Gastrocnemius medialis (tissue), 4 donors: ENCODE results near the gene LDLRAD3. TPM values are rescaled to one million over a fixed set of nuclear protein-coding genes. Genes with fewer than 3 reads are reported as not detected.

Experiments used
- ATAC-seq, 2 donors: fragments of 150-250 bp; one replicate each; pipeline ENCODE4 v1.9.1; 2016
- DNase-seq, 2 donors: peaks; one replicate each; pipeline ENCODE4 v3.0.0-alpha.2; 2019
- H3K27ac ChIP-seq, 4 donors: fragments of 200-600 bp; sonication (generic); 1 replicate in 1 of 4; 2 replicates in 3 of 4; pipeline ENCODE4 v1.5.1; 2016 to 2018; ENCODE audit warnings: mild to moderate bottlenecking in 2 of 4, moderate library complexity in 1 of 4
- H3K27me3 ChIP-seq, 3 donors: fragments of 200-600 bp; sonication (generic) in 2 of 3; 1 replicate in 1 of 3; 2 replicates in 2 of 3; pipeline versions ENCODE4 v1.5.1 to v1.6.0; 2016 to 2019; ENCODE audit warnings: mild to moderate bottlenecking in 1 of 3, moderate library complexity in 1 of 3
- H3K36me3 ChIP-seq, 2 donors: fragments of 200-600 bp; sonication (generic) in 1 of 2; one replicate each; pipeline ENCODE4 v1.5.1; 2017 to 2018
- H3K4me1 ChIP-seq, 2 donors: fragments of 200-600 bp; sonication (generic) in 1 of 2; one replicate each; pipeline ENCODE4 v1.5.1; 2016 to 2017; ENCODE audit warnings: mild to moderate bottlenecking in 2 of 2
- H3K4me3 ChIP-seq, 4 donors: fragments of 200-600 bp; sonication (generic) in 3 of 4; 1 replicate in 1 of 4; 2 replicates in 3 of 4; pipeline ENCODE4 v1.5.1; 2016 to 2019; ENCODE audit warnings: mild to moderate bottlenecking in 2 of 4
- H3K9me3 ChIP-seq, 3 donors: fragments of 200-600 bp; sonication (generic) in 2 of 3; 1 replicate in 1 of 3; 2 replicates in 2 of 3; pipeline ENCODE4 v1.5.1; 2016 to 2019
- POLR2A ChIP-seq, 2 donors: fragments of 450-650 bp; IDR thresholded peaks; one replicate each; pipeline ENCODE4 v1.6.1; 2017; ENCODE audit warnings: antibody characterized with exemption in 2 of 2, mild to moderate bottlenecking in 2 of 2, moderate library complexity in 2 of 2
- in situ Hi-C, 4 donors: fragments of 200-750 bp; cut with MboI; loops; one replicate each; pipeline versions ENCODE4 v1.15.0 to v1.8.0; 2017; ENCODE audit warnings: low sequenced_read_pairs in 4 of 4
- intact Hi-C: fragments of 100-400 bp; cut with DNase I; formaldehyde crosslinking; loops from one replicate; pipeline ENCODE4 v1.15.1; 2023; ENCODE audit warnings: low total_unique reads
- total RNA-seq, 4 donors: library from RNA; depleted of rRNA; stranded (reverse); fragments of >200 nt; gene quantifications; one replicate each; pipeline versions ENCODE4 v1.1.0 to v1.2.3, GENCODE V29; 2016
- TF ChIP-seq, protein P1 (sequence below), 5 experiments: fragments of 450-650 bp in 3 of 5; fragments of 200-600 bp in 2 of 5; sonication (generic) in 2 of 5; IDR thresholded peaks in 4 of 5; conservative IDR thresholded peaks in 1 of 5; 1 replicate in 4 of 5; 2 replicates in 1 of 5; pipeline ENCODE4 v1.5.1; 2016 to 2019; ENCODE audit warnings: antibody characterized with exemption in 5 of 5, mild to moderate bottlenecking in 3 of 5, moderate library complexity in 3 of 5

Gene LDLRAD3
- total RNA-seq, 4 donors from 2014 or later = 6.1 to 12.8 (median 11.8) TPM

DNA sequence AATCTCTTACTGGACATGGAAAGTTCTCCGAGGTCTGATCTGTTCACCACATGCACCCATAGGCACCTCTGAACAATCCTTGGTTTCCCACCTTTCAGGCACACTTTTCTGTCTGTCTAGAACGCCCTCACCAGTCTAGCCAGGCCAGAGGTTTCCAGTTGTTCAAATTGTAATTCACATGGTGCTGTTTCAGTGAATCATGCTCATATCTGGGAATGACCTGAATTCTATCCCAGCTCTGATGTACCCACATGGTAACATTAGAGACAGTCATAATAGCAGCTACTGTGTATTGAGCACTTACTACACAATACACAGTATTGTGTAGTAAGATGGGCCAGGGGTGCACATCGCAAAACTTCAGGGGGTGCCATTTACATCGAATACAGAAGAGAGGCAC lies 207.1 kb downstream of the LDLRAD3 start:
- Histone ChIP-seq H3K36me3 (no peaks in the 10 kb centered on the region), H3K4me3 (no peak overlapping the region), H3K27ac (no peak overlapping the region), H3K27me3 (no peaks in the 10 kb centered on the region), H3K4me1 (peaks cover 5 to 11% of the 10 kb centered on the region in 2 donors), H3K9me3 (no peaks in the 10 kb centered on the region)
- intact Hi-C loops (loop anchor here (10.0 kb wide), 1 partner anchor 114 kb away; no protein-coding TSS in a partner anchor), in situ Hi-C loops (no loop called here)
- no peak for DNase-seq
- ATAC-seq = no peak
- TF ChIP-seq, protein P1, sequence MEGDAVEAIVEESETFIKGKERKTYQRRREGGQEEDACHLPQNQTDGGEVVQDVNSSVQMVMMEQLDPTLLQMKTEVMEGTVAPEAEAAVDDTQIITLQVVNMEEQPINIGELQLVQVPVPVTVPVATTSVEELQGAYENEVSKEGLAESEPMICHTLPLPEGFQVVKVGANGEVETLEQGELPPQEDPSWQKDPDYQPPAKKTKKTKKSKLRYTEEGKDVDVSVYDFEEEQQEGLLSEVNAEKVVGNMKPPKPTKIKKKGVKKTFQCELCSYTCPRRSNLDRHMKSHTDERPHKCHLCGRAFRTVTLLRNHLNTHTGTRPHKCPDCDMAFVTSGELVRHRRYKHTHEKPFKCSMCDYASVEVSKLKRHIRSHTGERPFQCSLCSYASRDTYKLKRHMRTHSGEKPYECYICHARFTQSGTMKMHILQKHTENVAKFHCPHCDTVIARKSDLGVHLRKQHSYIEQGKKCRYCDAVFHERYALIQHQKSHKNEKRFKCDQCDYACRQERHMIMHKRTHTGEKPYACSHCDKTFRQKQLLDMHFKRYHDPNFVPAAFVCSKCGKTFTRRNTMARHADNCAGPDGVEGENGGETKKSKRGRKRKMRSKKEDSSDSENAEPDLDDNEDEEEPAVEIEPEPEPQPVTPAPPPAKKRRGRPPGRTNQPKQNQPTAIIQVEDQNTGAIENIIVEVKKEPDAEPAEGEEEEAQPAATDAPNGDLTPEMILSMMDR (IDR thresholded peaks at IDR 0.05 in 4 of 5, conservative IDR thresholded peaks at IDR 0.05 in 1 of 5) = no peak
- TF ChIP-seq POLR2A (IDR thresholded peaks at IDR 0.05) = no peak

DNA sequence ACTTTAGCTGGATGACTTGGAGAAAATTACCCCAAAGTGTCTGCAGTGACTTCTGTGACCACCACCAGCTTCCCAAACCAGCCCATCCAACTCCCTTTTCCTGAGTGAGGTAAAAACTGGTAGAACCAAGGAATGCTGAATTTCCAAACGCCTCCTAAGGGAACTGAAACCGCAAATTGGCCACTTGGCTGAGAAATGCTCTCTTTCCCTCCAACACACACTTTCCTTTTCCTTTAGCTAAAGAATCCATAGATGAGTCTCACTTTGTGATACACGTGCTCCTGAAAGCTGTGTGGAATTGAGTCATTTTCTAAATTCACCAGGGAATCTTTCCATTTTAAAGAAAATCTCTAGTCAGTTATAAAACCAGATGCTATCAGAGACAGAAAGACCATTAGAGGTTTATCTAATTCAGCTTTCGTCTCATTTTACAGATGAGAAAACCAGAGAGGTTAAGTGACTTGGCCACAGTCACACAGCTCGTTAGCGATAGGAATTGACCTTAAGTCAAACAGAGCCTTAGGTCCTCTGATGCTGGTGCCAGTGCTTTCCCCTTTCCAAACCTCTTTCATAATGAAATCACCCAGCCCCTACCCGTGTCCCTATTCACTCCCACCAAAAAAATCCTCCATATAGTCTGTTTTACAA lies 208.2 kb downstream of the LDLRAD3 start:
- no peak overlapping the region for H3K4me3 ChIP-seq
- ATAC-seq (no peak), DNase-seq (no peak)
- TF ChIP-seq POLR2A (IDR thresholded peaks at IDR 0.05) = no peak
- TF ChIP-seq, protein P1 (IDR thresholded peaks at IDR 0.05 in 4 of 5, conservative IDR thresholded peaks at IDR 0.05 in 1 of 5) = no peak
- H3K27ac ChIP-seq = no peak overlapping the region
- peaks cover 5 to 18% of the 10 kb centered on the region in 2 donors for H3K4me1 ChIP-seq
- no peaks in the 10 kb centered on the region for H3K9me3 ChIP-seq
- in situ Hi-C loops (no loop called here), intact Hi-C loops (loop anchor here (10.0 kb wide), 1 partner anchor 113 kb away; no protein-coding TSS in a partner anchor)
- no peaks in the 10 kb centered on the region for H3K36me3 ChIP-seq
- no peaks in the 10 kb centered on the region for H3K27me3 ChIP-seq

DNA sequence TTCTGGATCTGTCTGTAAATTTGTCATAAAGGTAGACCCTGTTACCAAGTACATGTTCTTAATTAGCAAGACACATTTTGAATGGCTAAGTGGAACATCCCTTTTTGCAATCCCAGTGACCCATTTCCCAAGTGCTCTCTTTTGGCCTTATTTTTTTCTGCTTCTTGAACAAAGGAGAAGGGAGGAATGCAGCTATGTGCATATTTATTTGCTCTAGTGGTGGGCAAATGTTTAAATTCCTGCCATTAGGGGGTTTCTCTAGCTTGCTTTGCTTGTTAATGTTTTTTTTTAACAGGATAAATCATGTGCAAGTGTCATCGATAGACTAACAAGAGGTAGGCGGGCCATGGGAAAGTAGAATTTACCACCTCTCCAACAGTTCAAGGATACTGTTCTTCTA lies 209.7 kb downstream of the LDLRAD3 start:
- Histone ChIP-seq H3K4me1 (peaks cover 5 to 18% of the 10 kb centered on the region in 2 donors), H3K27ac (no peak overlapping the region), H3K36me3 (no peaks in the 10 kb centered on the region), H3K27me3 (no peaks in the 10 kb centered on the region), H3K4me3 (no peak overlapping the region), H3K9me3 (no peaks in the 10 kb centered on the region)
- ATAC-seq = no peak
- in situ Hi-C loops = no loop called here
- intact Hi-C loops = loop anchor here (10.0 kb wide), 1 partner anchor 111 kb away; no protein-coding TSS in a partner anchor
- TF ChIP-seq POLR2A (IDR thresholded peaks at IDR 0.05) = no peak
- TF ChIP-seq, protein P1 (IDR thresholded peaks at IDR 0.05 in 4 of 5, conservative IDR thresholded peaks at IDR 0.05 in 1 of 5) = no peak
- no peak for DNase-seq

DNA sequence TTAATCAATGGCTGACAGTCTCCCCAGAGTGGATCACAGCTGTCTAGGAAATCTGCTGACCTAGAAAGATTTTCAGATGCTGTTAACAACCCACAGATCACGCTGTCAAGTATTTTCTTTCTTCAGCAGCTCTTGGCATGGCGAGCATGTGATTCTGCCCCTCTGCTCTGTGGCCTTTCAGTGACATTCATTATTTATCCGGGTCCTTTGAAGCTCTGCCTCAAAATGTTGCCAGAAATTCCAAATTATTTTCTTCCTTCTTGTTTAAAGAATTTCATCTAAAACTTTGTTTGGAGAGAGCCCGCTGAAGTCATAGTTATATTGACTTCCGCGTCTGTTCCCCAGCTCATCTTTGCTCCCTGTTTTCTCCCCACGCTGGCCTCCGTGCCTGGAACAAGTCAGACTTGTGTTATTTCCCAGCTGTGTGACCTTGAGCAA lies 211.3 kb downstream of the LDLRAD3 start:
- in situ Hi-C loops = no loop called here
- Histone ChIP-seq H3K4me3 (no peak overlapping the region), H3K27me3 (no peaks in the 10 kb centered on the region), H3K4me1 (peaks cover under 1 to 13% of the 10 kb centered on the region in 2 donors), H3K27ac (no peak overlapping the region), H3K9me3 (no peaks in the 10 kb centered on the region), H3K36me3 (no peaks in the 10 kb centered on the region)
- TF ChIP-seq POLR2A (IDR thresholded peaks at IDR 0.05) = no peak
- TF ChIP-seq, protein P1 (IDR thresholded peaks at IDR 0.05 in 4 of 5, conservative IDR thresholded peaks at IDR 0.05 in 1 of 5) = no peak
- intact Hi-C loops = loop anchor here (10.0 kb wide), 1 partner anchor 110 kb away; no protein-coding TSS in a partner anchor
- DNase-seq = no peak
- ATAC-seq = no peak
